HG03457 (cell line): ENCODE data around the gene LRRC66.

ENCODE experiments used
- ATAC-seq: cut with Tn5 transposase; IDR thresholded peaks from one replicate; pipeline ENCODE4 v1.9.1; 2021; ENCODE audit warnings: moderate number of reproducible peaks; ENCODE audit not compliant: unreplicated experiment

LRRC66 gene

GRCh38 chr4:52019936-52020657 is at the start of gene LRRC66:
Gene LRRC66 (minus strand): TSS chr4:52020363. CDS start chr4:52017613, 2,750 bp downstream.
- no peak for ATAC-seq

- no peak for ATAC-seq
Measured at GRCh38 chr4:52069571-52069970, 49.4 kb upstream of the LRRC66 start.

- no peak for ATAC-seq
Measured at GRCh38 chr4:52059372-52059771, 39.2 kb upstream of the LRRC66 start.

- no peak for ATAC-seq
Measured at GRCh38 chr4:52058275-52058674, 38.1 kb upstream of the LRRC66 start.

- ATAC-seq = no peak
Measured at GRCh38 chr4:52057196-52057595, 37.0 kb upstream of the LRRC66 start.

GRCh38 chr4:52054254-52054653 is 34.1 kb upstream of the LRRC66 start:
- no peak for ATAC-seq

GRCh38 chr4:52052475-52052780 is 32.3 kb upstream of the LRRC66 start:
- peak; percentile 55 for ATAC-seq

GRCh38 chr4:52051615-52052474 is 31.7 kb upstream of the LRRC66 start:
- peak; percentile 34 for ATAC-seq

- peak; percentile 39 for ATAC-seq
Measured at GRCh38 chr4:52051213-52051614, 31.1 kb upstream of the LRRC66 start, which contains the start of gene SPATA18. Gene SPATA18 (plus strand): TSS chr4:52051304. CDS start chr4:52051705, 401 bp downstream.

GRCh38 chr4:52049266-52049665 is 29.1 kb upstream of the LRRC66 start:
- ATAC-seq = no peak

GRCh38 chr4:52045028-52045427 is 24.9 kb upstream of the LRRC66 start:
- ATAC-seq = no peak

GRCh38 chr4:52038103-52038912 is 18.1 kb upstream of the LRRC66 start, which contains the start of gene SGCB:
Gene SGCB (minus strand): TSS chr4:52038299. CDS start chr4:52038259, 40 bp downstream.
- peak; percentile 92 for ATAC-seq

GRCh38 chr4:52037689-52038102 is 17.5 kb upstream of the LRRC66 start:
- ATAC-seq = peak; percentile 55

GRCh38 chr4:52036886-52037530 is 16.8 kb upstream of the LRRC66 start:
- no peak for ATAC-seq

GRCh38 chr4:52035190-52035589 is 15.0 kb upstream of the LRRC66 start:
- no peak for ATAC-seq

GRCh38 chr4:52032005-52032404 is 11.8 kb upstream of the LRRC66 start:
- no peak for ATAC-seq

- no peak for ATAC-seq
Measured at GRCh38 chr4:52028970-52029369, 8.8 kb upstream of the LRRC66 start.

- no peak for ATAC-seq
Measured at GRCh38 chr4:52017814-52018213, 2.3 kb downstream of the LRRC66 start.

GRCh38 chr4:52016981-52017380 is 3.2 kb downstream of the LRRC66 start:
- no peak for ATAC-seq

GRCh38 chr4:52015366-52015765 is 4.8 kb downstream of the LRRC66 start:
- ATAC-seq = no peak

- ATAC-seq = no peak
Measured at GRCh38 chr4:52014903-52015302, 5.3 kb downstream of the LRRC66 start.
